Panc1 (cell line): Measurements from ENCODE around the gene ARMC10. TPM values are rescaled to one million over a fixed set of nuclear protein-coding genes. Genes with fewer than 3 reads are reported as not detected.

Experiments
- ATAC-seq: fragments of 200-7000 bp; cut with Tn5 transposase; 2 replicates; pipeline ENCODE4 v1.9.1; 2020; ENCODE audit warnings: mild to moderate bottlenecking, moderate library complexity
- BruUV-seq: library from RNA; stranded (reverse); fragments of 400-500 nt; replicated peaks from 2 replicates; lab custom pipeline; 2021; lab: Mats Ljungman, UMichigan
- CTCF ChIA-PET: fragments of 300-600 bp; sonication (Branson Sonifier 250); formaldehyde crosslinking; loops from one replicate; lab custom pipeline; 2022; ENCODE audit warnings: antibody characterized with exemption; lab: Charles Lee
- POLR2A ChIA-PET: fragments of 300-600 bp; sonication (Branson Sonifier 250); formaldehyde crosslinking; loops from one replicate; lab custom pipeline; 2022; ENCODE audit warnings: antibody characterized with exemption; lab: Charles Lee
- DNase-seq: peaks from one replicate; pipeline ENCODE4 v3.0.0-alpha.2; 2010; ENCODE audit warnings: low read depth, low spot score
- H3K27ac ChIP-seq: 2 replicates; pipeline ENCODE4 v1.5.1; 2011; ENCODE audit warnings: mild to moderate bottlenecking, low read length, inconsistent platforms
- H3K27me3 ChIP-seq: fragments of 200-500 bp; sonication (Bioruptor generic); 2 replicates; pipeline ENCODE4 v1.6.0; 2014; ENCODE audit warnings: low read length, inconsistent platforms; ENCODE audit not compliant: control insufficient read depth, insufficient read depth
- H3K36me3 ChIP-seq: fragments of 200-500 bp; sonication (Bioruptor generic); 2 replicates; pipeline ENCODE4 v1.5.1; 2014; ENCODE audit warnings: inconsistent platforms, mild to moderate bottlenecking, low read length, moderate library complexity; ENCODE audit not compliant: control insufficient read depth, insufficient read depth
- H3K4me1 ChIP-seq: 2 replicates; pipeline ENCODE4 v1.5.1; 2011; ENCODE audit warnings: inconsistent platforms, mild to moderate bottlenecking, low read length, moderate library complexity; ENCODE audit not compliant: control insufficient read depth, insufficient read depth
- H3K4me3 ChIP-seq, 2 experiments: 2 replicates each; pipeline ENCODE4 v1.5.1; 2011 to 2012; ENCODE audit warnings: low read depth in 2 of 2, low read length in 2 of 2, mild to moderate bottlenecking in 2 of 2, inconsistent platforms in 1 of 2, moderate library complexity in 1 of 2
- H3K9me3 ChIP-seq: fragments of 200-500 bp; sonication (Bioruptor generic); 2 replicates; pipeline ENCODE4 v1.5.1; 2014; ENCODE audit warnings: low read depth, mild to moderate bottlenecking, inconsistent platforms, low read length, moderate library complexity; ENCODE audit not compliant: control insufficient read depth, insufficient read depth
- POLR2AphosphoS5 ChIP-seq: IDR thresholded peaks from 2 replicates; pipeline ENCODE4 v1.6.1; 2012; ENCODE audit warnings: mild to moderate bottlenecking, low read depth, low read length, moderate library complexity
- SIN3A ChIP-seq: IDR thresholded peaks from 2 replicates; pipeline ENCODE4 v1.6.1; 2012; ENCODE audit warnings: low read depth, mild to moderate bottlenecking, low read length, moderate library complexity, borderline replicate concordance; ENCODE audit not compliant: insufficient read depth
- TCF7L2 ChIP-seq: IDR thresholded peaks from 2 replicates; pipeline ENCODE4 v1.6.1; 2011; ENCODE audit warnings: mild to moderate bottlenecking, low read depth, low read length, inconsistent platforms
- in situ Hi-C: cut with HindIII; loops from 2 replicates; pipeline ENCODE4 v1.10.0; 2016; ENCODE audit warnings: low sequenced_read_pairs, low pct_unique_long_range_greater_than_20kb
- intact Hi-C: fragments of 100-400 bp; cut with micrococcal nuclease; formaldehyde crosslinking; loops from one replicate; pipeline ENCODE4 v1.10.0; 2022; ENCODE audit not compliant: unreplicated experiment
- total RNA-seq: library from RNA; stranded (reverse); gene quantifications from one replicate; pipeline ENCODE4 v1.2.1, GENCODE V29; 2021; ENCODE audit not compliant: unreplicated experiment
- TF ChIP-seq, protein P1 (sequence below), 2 experiments: IDR thresholded peaks; 2 replicates each; pipeline ENCODE4 v1.6.1; 2011 to 2012; ENCODE audit warnings: low read depth in 2 of 2, control low read depth in 1 of 2, low read length in 1 of 2, mild to moderate bottlenecking in 1 of 2, moderate library complexity in 1 of 2; ENCODE audit not compliant: insufficient read depth in 1 of 2
- TF ChIP-seq, protein P2 (sequence below): fragments of 450-650 bp; IDR thresholded peaks from 2 replicates; pipeline ENCODE4 v1.5.1; 2017; ENCODE audit warnings: mild to moderate bottlenecking

Gene ARMC10
- total RNA-seq, 1 experiment from 2014 or later, result 73.2 TPM

DNA sequence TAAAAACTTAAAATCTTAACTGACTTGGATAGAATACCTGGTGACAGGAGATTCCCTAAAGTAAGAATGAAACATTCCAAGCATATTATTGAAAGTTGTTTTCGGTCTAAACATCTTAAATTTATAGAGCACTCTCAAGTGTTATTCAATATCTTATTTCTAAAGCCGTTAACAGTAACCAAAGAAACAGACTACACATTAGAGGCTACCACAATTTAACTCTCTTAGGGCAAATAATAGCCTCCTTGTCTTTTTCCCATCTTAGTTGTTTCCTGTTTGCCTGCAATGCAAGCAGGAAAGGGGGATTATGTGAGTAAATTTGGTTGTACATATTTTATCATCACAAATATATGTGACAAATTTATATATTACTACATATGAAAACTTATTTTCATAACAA, 42.5 kb downstream of the ARMC10 start:
- in situ Hi-C loops (no loop called here), intact Hi-C loops (no loop called here)
- CTCF ChIA-PET, result no interaction called here
- ATAC-seq (no peak), DNase-seq (no peak)
- no TSS peak for BruUV-seq
- Histone ChIP-seq H3K4me3 (no peak overlapping the region), H3K9me3 (no peaks in the 10 kb centered on the region), H3K27ac (no peak overlapping the region), H3K36me3 (peaks cover 4% of the 10 kb centered on the region; the same call in 1 of the 2 replicates), H3K27me3 (no peaks in the 10 kb centered on the region), H3K4me1 (no peaks in the 10 kb centered on the region)
- POLR2A ChIA-PET, result no interaction called here
- TF ChIP-seq, protein P1, sequence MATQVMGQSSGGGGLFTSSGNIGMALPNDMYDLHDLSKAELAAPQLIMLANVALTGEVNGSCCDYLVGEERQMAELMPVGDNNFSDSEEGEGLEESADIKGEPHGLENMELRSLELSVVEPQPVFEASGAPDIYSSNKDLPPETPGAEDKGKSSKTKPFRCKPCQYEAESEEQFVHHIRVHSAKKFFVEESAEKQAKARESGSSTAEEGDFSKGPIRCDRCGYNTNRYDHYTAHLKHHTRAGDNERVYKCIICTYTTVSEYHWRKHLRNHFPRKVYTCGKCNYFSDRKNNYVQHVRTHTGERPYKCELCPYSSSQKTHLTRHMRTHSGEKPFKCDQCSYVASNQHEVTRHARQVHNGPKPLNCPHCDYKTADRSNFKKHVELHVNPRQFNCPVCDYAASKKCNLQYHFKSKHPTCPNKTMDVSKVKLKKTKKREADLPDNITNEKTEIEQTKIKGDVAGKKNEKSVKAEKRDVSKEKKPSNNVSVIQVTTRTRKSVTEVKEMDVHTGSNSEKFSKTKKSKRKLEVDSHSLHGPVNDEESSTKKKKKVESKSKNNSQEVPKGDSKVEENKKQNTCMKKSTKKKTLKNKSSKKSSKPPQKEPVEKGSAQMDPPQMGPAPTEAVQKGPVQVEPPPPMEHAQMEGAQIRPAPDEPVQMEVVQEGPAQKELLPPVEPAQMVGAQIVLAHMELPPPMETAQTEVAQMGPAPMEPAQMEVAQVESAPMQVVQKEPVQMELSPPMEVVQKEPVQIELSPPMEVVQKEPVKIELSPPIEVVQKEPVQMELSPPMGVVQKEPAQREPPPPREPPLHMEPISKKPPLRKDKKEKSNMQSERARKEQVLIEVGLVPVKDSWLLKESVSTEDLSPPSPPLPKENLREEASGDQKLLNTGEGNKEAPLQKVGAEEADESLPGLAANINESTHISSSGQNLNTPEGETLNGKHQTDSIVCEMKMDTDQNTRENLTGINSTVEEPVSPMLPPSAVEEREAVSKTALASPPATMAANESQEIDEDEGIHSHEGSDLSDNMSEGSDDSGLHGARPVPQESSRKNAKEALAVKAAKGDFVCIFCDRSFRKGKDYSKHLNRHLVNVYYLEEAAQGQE (IDR thresholded peaks at IDR 0.05; ENCODE audit: insufficient read depth in 1 of 2, low read depth in 2 of 2, low read length in 1 of 2), result no peak
- TF ChIP-seq POLR2AphosphoS5, result no peak
- no peak for TF ChIP-seq SIN3A
- TF ChIP-seq, protein P2, sequence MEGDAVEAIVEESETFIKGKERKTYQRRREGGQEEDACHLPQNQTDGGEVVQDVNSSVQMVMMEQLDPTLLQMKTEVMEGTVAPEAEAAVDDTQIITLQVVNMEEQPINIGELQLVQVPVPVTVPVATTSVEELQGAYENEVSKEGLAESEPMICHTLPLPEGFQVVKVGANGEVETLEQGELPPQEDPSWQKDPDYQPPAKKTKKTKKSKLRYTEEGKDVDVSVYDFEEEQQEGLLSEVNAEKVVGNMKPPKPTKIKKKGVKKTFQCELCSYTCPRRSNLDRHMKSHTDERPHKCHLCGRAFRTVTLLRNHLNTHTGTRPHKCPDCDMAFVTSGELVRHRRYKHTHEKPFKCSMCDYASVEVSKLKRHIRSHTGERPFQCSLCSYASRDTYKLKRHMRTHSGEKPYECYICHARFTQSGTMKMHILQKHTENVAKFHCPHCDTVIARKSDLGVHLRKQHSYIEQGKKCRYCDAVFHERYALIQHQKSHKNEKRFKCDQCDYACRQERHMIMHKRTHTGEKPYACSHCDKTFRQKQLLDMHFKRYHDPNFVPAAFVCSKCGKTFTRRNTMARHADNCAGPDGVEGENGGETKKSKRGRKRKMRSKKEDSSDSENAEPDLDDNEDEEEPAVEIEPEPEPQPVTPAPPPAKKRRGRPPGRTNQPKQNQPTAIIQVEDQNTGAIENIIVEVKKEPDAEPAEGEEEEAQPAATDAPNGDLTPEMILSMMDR, result no peak
- no peak for TF ChIP-seq TCF7L2

DNA sequence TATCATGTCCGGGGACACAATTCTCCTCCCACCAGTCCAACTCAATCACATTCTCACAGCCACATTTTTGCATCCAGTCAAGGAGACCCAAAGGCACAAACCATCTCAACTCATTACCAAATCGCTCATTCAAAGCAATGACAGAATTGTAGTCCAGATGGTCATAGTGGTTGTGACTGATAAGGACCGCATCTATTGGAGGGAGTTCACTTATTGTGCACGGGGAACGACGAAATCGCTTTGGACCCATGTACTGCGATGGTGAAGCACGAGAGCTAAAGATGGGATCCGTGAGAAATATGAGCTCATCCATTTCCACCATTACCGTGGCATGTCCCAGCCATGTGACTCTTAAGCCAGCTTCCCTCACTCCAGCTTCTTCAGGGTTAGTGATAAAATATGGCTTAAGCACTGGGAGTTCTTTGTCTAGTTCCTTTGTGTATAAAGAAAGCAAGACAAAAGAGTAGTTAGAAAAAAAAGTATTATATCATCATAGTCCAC, 44.9 kb downstream of the ARMC10 start:
- POLR2A ChIA-PET, result interaction anchor here (0.6 kb wide), 1 partner anchor 14 kb away, joined by 6 read pairs; no protein-coding TSS in a partner anchor
- no TSS peak for BruUV-seq
- ATAC-seq (no peak), DNase-seq (no peak)
- H3K4me1 ChIP-seq, result no peaks in the 10 kb centered on the region
- no peaks in the 10 kb centered on the region for H3K9me3 ChIP-seq
- TF ChIP-seq POLR2AphosphoS5, result no peak
- TF ChIP-seq TCF7L2, result no peak
- TF ChIP-seq SIN3A, result no peak
- TF ChIP-seq, protein P2, result no peak
- no peaks in the 10 kb centered on the region for H3K27me3 ChIP-seq
- intact Hi-C loops (no loop called here), in situ Hi-C loops (no loop called here)
- CTCF ChIA-PET, result interaction anchor here (0.6 kb wide), 1 partner anchor 29 kb away, joined by 9 read pairs; no protein-coding TSS in a partner anchor
- no peak overlapping the region for H3K4me3 ChIP-seq
- peaks cover 6% of the 10 kb centered on the region; the same call in 1 of the 2 replicates for H3K36me3 ChIP-seq
- no peak overlapping the region for H3K27ac ChIP-seq
